Right hindlimb (tissue), 1 donor: Measurements from ENCODE around the gene MIX23.

ENCODE experiments used
- DNase-seq: peaks from one replicate; pipeline ENCODE4 v3.0.0-alpha.2; 2018

The MIX23 gene

DNA sequence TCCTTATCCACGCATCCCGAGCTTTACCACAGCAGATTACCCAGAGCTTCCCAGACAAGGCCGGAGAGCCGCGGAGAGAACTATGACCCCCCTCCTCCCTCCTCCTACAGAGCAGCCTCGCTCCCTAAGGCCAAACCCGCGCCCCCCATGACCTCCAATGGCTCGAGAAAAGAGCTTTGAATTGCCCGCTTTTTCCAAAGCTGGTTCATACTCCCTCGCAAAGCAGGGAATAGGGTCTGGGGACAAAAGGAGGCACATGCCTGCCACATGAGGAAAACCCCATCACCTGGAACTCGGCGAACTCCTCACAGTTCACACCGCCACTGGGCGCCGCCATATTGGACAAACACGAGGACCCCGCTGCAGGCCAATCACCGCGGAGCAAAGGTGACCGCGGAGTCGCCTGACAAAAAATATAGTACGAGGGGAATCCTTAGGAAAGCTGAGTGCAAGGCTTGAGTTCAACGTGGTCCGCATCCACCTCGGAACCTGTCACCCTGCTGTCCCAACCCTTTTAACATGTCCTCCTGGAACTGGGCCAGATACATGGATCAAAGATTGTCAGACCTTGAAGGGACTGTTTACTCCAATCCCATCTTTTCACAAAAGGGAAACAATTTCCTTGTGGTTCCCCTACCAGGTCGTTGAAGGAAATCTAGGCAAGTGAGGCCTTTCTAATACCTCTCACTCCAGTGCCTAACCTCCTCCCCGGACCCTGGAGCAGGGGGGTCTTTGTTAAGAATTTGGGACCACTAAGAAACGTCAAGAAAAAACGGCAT lies at the start of gene MIX23:
TSS of gene MIX23 (minus strand) at position 344 of the 779 bp plus-strand sequence. CDS start at position 337, 7 bp downstream.
- DNase-seq, result peak; percentile 92

DNA sequence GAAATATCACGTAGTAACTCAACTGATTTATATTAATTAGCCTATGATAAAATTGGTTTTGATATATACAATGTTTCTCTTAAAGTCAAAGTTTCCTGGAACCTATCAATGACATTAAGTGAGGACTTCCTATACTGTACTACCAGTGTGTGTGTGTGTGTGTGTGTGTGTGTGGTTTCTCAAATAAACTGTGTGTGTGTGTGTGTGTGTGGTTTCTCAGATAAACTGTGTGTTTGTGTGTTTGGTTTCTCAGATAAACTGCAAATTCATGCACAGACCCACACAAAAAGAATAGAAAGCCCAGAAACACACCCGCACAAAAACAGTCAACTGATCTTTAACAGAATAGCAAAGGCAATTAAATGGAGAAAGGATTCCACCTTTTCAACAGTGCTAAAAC lies 47.3 kb upstream of the MIX23 start:
- no peak for DNase-seq

DNA sequence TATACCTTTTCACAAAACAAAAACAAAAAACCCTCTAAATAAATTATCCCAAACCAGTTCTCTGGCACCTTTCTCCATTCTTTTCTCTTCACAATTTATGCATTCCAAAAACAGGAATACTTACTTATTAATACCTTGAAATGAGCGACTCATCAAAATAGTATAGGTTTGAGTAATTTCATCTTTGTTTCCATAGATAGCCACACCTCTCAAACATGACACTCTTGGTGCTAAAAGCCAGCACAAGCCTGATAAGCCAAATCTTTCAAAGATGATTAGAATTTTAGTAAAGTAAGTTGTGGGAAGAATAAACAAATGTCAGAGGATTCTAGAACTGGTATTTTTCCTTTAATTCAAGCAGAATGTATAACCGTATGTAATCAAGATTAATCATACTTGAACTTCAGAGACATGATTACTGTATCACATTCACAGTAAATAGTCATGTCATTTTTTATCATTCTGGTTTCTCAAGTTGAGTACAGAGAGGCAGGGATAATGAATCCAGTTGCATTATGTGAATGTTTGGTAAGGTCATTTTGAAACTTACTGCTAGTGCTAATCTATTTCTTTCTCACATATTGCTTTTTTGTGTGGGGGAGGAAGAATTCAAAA lies 44.9 kb upstream of the MIX23 start:
- no peak for DNase-seq

DNA sequence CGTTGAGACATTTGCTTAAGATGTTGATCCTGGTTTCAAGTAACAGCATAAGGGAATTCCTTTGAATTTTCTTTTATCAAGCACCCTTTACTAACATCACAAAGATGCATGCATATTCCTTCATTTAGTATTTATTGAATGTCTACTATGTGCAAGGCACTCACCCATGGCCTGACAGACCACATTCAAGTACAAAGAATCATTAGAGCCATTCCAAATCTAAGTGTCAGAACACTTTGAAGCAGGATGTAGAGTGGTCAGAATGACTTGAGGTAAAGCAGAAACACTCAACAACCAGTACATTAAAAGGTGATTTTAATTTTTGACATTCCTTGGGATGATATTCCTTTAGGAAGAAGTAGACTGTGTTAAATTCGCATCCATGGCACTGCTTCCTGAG lies 38.8 kb upstream of the MIX23 start:
- no peak for DNase-seq

DNA sequence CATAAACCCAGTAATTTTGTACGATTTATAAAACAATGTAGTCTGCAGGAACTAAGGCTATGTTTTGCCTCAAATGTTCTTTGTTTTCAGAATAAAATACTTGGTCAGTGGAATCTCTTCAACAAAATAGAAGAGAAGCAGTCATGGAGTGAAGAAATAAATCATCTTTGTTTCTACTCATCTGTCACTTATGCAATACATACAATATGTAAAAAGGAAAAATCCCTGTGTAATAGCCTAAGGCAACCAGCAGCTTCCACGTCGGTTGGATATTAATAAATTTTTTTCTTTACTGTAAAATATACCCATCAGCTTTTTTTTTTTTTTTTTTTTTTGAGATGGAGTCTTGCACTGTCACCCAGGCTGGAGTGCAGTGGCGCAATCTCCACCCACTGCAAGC lies 38.1 kb upstream of the MIX23 start:
- DNase-seq, result no peak

DNA sequence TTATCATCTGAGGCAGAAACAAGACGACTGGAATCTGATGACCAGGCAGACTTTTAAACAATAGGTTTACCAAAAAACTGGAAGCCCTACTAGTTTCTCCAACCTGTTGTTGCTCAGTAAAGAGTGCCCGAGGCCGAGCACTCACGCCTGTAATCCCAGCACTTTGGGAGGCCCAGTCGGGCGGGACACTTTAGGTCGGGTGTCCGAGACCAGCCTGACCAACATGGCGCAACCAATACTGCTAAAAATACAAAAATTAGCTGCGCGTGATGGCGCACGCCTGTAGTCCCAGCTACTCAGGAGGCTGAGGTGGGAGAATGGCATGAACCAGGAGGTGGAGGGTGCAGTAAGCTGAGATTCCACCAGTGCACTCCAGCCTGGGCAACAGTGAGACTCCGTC lies 33.9 kb upstream of the MIX23 start:
- DNase-seq, result no peak

DNA sequence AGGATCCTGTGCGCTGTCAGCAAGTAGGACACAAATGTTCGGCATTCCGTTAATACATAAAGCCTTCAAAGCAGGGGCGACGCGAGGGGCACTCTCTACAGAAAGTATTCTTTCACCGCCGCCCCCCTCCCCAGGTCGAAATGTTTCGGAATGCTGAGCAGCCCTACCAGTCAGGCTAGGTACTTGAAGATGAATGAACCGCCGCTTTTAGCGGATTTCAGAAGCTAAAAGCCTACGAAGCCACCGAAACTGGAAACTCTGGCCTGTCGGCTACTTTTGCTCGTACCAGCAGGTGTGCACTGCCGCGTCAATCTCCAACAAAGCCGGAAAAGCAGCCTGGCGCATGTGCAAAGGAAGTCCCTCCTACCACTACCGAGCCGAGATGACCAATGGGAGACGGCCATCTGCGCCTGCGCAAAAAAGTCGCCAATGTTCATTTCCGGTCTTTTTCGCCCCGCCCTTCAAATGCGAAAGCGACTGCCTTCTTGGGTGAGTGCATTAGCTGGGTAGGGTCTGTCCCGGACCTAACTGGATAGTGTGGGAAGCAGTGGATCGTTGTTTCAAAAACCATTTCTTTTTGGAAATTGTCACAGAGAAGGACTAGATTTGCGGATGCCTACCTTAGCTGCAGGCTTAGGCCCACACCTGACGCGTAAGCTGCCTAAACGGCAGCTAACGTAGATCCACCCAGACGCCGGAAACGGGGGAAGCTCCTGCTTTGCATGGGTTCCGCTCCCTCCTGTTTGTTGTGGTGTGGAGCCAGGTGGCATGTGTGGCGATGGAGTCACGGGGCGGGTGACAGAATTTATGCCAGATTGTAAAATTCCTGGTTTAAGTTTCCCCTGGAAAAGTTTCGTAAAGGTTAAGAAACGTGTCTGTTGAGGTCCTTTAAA lies 33.0 kb upstream of the MIX23 start, which contains the start of gene WDR5B:
TSS of gene WDR5B (minus strand) at position 301 of the 893 bp plus-strand sequence. CDS start 534 bp downstream, outside the sequence.
- DNase-seq, result peak; percentile 99

DNA sequence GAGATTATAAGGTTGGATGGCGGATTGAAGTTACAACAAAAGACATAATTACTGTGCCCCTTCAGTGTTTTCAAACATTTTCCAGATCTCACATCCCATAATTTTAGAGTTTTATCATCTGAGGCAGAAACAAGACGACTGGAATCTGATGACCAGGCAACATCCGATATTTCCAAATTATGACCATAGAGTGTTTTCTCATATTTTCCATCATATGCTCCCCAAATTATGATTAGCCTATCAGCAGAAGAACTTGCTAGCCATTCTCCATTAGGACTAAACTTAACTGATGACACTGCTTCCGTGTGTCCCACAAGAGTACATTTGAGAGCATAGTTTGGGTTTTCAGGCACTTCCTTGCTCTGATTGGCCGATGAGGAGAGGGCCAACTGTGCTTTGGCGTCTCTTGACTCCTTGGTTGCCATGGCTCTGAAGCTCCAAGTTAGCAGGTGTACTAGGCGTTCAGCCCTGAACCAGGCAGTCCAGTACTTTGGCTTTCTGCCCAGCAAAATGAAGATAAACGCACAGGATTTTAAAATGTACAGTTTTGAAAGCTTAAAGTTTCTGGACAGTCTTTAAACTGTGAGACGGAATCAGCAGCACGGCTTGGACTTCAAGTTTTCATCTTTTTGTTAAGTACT lies 32.2 kb upstream of the MIX23 start:
- DNase-seq, result peak; percentile 44

DNA sequence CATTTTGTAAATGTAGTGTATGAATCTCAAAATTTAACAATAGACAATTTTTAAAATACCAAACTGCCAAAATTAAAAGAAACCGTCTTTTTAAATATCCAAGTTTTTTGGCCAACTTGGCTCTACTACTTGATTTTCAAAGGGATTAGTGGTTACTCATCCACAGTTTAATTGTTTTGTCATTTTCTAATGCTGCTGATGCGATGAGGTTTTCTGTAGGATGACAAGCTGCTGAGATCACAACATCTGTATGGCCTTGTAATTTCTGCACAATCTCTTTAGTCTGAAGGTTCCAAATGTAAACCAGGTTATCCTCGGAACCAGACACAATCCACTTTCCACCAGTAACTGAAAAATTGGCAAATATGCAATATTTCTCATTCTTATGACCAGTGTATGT lies 31.4 kb upstream of the MIX23 start:
- no peak for DNase-seq

DNA sequence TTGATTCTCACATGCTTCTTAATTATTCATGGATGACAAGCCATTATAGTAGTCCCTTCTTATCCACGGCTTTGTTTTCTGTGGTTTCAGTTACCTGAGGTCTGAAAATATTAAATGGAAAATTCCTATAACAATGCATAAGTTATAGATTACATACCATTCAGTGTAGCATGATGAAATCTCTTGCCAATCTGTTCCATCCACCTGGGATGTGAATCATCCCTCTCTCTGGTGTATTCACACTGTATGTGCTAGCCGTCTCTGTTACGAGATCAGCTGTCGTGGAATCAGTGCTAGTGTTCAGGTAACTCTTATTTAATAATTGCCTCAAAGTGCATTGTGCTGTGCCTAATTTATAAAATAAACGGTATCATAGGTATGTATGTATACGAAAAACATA lies 27.6 kb upstream of the MIX23 start:
- no peak for DNase-seq

DNA sequence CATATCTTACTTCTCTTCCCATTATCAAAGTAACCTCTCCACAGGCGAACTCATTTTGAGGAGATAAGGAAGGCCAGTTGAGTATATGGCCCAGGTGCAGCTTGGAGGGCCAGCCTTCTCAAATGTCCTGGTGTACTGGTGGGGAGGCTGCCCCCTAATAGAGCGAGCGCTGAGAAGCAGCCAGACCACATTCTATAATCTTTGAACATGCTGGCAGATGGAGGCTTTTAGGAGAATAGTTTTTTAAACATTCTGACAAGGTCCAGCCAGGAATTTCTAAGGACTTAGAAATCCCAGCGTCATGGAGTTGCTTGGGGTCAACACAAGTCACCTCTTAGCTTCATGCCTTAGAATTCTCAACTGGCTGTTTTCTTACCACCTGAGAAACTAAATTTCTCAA lies 27.1 kb upstream of the MIX23 start:
- no peak for DNase-seq

DNA sequence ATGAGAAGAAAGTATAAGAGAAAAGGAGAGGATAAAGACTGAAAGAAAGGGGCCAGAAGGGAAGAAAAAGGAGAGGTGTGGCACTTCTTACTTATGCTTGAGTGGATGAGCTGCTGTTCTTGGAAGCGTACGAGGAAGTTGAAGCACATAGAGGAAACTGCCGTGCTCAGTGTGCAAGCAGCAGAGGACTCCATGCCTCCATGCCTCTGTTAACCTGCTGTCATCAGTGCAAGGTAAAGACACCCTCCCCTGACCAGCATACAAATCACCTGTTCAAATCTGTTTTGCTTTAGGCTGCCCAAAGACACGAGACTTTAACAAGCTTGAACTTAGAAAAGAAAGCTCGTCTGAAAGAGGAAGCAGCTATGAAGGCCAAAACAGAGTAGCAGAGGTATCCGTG lies 26.4 kb upstream of the MIX23 start:
- no peak for DNase-seq

DNA sequence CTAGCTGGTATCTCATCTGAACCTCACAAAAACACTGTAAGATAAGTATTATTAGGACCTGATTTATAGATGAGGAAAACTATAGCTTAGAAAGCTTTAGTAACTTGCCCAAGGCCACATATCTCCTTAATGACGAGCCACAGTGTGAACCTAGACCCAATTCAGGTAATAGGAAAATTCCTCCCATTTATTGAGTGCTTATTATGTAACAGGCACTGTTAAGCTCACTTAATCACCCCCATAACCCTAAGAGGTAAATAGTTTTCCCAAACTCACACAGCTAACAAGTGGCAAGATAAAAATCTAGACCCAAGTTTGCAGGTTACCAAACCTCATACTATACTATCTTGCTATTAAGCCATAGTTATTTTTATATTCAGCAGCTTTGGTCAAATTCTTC lies 24.9 kb upstream of the MIX23 start:
- DNase-seq, result no peak

DNA sequence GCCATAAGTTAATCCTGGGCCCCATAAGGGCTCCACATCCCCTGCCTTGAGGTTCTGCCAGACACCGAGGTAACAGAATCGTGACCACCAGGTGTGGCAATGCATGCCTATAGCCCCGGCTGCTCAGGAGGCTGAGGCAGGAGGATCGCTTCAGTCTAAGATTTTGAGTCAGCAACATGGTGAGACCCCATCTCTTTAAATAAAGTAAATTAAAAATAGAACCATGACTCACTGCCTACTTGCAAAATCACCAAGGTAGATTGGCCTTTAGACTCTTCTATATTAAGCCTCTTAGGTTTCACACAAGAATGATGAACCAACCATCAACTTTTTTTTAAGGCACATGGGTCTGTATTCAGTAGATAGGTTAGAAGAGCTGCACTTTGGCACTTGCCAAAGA lies 23.2 kb upstream of the MIX23 start:
- no peak for DNase-seq

DNA sequence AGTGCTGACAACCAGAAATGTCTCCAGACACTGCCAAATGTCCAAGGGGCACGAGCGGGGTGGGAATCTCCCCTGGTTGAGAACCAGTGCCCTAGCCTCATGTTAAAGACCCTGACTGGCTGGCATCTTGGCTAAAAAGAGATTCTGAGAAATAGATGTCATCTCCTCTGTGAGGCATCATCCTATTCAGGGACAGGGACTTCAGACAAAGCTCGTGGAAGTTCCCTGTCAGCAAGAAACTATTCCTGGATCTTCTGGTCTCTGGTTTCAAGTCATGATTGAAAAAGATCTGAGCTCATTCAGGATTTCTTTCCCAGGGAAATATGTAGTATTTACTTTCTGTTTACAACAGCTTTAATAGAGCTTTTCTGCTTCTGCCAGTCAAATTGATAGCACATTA lies 22.0 kb upstream of the MIX23 start:
- no peak for DNase-seq

DNA sequence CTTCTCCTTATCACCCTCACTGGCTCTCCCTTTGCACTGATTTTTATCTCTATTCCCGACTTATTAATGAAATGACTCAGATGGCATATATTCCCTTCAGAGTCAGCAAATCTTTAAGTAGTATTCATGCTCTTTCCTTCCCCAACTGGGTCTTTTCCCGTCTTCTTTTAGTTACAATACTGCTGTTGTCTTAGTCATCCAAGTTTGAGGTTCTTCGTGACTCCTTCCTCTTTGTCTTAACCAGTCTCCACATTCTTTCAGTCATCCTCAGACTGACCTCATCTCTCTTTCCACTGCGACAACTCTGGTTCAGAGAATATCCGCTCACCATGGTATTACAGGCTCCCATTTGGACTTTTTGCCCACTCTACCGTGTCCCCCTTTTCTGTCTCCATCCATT lies 20.5 kb upstream of the MIX23 start:
- DNase-seq, result no peak

DNA sequence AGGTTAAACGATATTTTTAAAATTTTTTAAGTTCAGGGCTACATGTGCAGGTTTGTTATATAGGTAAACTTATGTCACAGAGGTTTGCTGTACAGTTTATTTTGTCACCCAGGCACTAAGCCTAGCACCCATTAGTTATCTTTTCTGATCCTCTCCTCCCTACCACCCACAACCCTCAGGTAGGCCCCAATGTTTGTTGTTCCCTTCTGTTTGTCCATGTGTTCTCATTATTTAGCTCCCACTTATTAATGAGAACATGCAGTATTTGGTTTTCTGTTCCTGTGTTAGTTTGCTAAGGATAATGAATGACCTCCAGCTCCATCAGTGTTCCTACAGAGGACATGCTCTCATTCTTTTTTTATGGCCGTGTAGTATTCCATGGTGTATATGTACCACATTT lies 15.9 kb upstream of the MIX23 start:
- DNase-seq, result no peak

DNA sequence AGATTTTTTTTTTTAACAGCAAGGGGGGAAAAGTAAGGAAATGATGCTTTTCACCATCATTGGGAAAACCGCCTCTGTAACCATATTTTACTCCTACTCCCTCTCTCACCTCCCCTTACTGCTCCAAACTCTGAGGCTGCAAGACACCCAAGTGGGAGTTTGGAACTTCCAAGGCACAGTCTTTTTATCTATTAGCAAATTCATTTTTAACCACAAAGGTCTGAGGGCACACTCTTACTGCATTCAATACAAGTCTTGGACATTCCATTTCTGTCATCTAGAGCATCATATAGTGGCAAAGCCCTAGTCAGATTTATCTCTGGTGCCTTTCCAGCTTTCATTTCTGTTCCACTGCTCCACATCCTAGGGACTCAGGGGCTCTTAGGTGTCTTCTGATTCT lies 14.2 kb upstream of the MIX23 start:
- DNase-seq, result no peak

DNA sequence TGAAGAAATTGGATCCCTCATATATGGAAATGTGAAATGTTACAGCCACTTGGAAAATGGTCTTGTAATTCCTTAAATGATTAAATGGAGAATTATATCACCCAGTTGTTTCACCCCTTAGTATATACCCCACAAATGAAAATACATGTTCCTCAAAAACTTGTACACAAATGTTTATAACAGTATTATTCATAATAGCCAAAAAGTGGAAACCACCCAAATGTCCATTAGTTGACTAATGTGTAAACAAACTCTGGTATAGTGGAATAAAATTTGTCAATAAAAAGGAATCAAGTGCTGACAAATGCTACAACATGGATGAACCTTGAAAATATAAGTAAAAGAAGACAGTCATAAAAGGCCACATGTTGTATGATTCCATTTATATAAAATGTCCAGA lies 13.5 kb upstream of the MIX23 start:
- DNase-seq, result no peak

DNA sequence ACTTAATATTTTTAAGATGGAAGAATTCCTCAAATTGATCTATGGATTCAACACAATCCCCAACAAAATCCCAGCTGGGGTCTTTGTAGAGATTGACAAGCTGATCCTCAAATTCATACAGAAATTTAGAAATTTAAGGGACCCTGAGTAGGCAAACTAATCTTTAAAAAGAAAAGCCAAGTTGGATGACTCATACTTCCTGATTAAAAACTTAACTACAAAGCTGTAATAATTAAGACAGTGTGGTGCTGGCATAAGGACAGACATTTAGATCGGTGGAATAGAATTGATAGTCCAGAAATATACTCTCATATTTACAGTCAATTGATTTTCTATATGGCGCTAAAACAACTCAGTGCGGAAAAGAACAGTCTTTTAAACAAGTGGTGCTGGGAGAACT lies 12.6 kb upstream of the MIX23 start:
- DNase-seq, result no peak

DNA sequence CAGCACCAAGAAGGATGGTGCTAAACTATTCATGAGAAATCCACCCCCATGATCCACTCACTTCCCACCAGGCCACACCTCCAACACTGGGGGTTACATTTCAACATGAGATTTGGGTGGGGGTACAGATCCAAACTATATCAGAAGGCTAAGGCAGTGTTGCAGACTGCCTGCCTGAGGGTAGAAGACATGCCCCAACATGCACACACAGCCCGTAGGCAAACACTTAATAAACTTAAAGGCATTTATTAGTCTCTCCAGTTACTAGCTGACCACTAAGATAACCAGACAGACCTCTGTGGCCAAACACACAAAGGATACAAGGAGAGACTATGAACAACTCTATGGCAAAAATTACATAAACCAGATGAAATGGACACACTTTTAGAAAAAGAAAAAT lies 11.1 kb upstream of the MIX23 start:
- no peak for DNase-seq

DNA sequence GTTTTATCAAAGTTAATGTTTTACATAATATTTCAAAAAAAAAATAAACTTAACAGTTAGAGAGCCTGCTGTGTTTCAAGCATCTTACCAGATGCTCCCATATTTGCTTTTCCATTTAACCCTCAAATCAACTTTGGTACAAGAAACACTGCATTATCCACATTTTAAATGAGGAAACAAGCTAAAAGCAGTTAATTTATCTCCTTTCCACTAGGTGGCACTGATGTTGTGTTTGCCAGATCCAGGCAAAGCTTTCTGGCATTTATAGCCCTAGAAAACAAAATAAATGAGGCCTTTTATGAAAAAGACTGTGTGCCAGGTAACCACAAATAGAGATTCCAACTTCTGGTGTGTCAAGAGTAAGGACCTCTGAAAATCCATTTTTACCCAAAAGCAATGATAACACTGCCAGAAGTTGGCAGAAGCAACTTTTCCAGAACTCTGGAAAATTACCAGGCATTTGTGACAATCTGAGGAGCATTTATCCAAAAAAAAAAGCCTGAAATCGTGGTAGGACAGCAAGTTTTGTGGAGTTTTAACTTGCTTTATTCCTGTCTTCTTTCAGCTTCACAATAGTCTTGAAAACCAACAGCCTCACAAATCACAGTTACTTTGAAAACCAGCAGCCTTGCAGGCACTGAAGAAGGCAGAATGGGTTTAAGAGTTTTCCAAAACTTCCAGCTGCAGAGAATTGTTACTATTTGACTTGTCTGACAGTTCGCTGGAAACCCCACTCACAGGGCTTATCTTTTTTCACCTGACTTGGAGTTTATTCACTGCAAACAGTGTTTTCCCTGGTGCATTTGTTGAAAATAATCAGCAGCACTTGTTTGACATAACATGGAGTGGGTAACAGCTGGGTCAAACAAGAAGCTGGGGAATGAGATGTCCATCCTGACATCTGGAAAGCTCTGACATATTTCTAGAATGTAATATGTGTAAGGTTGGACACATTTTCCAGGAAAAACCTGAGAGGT lies 10.1 kb upstream of the MIX23 start:
- DNase-seq, result no peak
